ENCODE data around the gene MME. TPM values are rescaled to one million over a fixed set of nuclear protein-coding genes. Genes with fewer than 3 reads are reported as not detected.

MME gene
- total RNA-seq, 1 experiment from 2014 or later = 23.9 TPM

DNA sequence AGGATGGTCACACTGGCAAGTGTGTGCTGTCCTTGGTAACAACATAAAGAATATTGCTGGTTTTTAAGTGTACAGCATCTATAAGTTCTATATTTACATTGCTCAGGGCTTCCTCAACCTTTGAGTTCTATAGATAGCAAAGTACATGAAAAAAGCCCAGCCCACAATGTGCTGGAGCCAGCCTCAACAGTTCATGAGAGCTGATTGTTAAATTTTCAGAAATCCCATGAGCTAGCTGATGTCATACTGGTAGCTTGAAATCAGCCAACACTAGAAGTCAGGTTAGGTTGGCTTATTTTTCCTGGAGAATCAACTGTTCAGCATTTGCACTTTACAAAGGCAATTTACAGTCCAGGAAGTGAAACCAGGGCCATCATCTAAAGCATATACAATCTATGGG is 110.6 kb downstream of the MME start:
- H3K27ac Mint-ChIP-seq = no peak overlapping the region
- TF ChIP-seq OVOL2 (CRISPR knock-in tag; IDR thresholded peaks at IDR 0.05; ENCODE audit: borderline replicate concordance) (no peak), IRF2 (CRISPR knock-in tag; IDR thresholded peaks at IDR 0.05; ENCODE audit: borderline replicate concordance, low read depth) (no peak), ZNF138 (CRISPR knock-in tag; conservative IDR thresholded peaks at IDR 0.05) (no peak), SMAD3 (CRISPR knock-in tag; IDR thresholded peaks at IDR 0.05; ENCODE audit: borderline replicate concordance) (no peak), NFE2L1 (CRISPR knock-in tag; IDR thresholded peaks at IDR 0.05) (no peak), GRHL2 (CRISPR knock-in tag; IDR thresholded peaks at IDR 0.05; ENCODE audit: insufficient replicate concordance, severe bottlenecking) (no peak), TEAD4 (CRISPR knock-in tag; IDR thresholded peaks at IDR 0.05) (no peak), EMX1 (CRISPR knock-in tag; IDR thresholded peaks at IDR 0.05) (no peak)
- TF ChIP-seq, protein P1, sequence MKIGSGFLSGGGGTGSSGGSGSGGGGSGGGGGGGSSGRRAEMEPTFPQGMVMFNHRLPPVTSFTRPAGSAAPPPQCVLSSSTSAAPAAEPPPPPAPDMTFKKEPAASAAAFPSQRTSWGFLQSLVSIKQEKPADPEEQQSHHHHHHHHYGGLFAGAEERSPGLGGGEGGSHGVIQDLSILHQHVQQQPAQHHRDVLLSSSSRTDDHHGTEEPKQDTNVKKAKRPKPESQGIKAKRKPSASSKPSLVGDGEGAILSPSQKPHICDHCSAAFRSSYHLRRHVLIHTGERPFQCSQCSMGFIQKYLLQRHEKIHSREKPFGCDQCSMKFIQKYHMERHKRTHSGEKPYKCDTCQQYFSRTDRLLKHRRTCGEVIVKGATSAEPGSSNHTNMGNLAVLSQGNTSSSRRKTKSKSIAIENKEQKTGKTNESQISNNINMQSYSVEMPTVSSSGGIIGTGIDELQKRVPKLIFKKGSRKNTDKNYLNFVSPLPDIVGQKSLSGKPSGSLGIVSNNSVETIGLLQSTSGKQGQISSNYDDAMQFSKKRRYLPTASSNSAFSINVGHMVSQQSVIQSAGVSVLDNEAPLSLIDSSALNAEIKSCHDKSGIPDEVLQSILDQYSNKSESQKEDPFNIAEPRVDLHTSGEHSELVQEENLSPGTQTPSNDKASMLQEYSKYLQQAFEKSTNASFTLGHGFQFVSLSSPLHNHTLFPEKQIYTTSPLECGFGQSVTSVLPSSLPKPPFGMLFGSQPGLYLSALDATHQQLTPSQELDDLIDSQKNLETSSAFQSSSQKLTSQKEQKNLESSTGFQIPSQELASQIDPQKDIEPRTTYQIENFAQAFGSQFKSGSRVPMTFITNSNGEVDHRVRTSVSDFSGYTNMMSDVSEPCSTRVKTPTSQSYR (CRISPR knock-in tag; IDR thresholded peaks at IDR 0.05) = no peak
- TF ChIP-seq, protein P2, sequence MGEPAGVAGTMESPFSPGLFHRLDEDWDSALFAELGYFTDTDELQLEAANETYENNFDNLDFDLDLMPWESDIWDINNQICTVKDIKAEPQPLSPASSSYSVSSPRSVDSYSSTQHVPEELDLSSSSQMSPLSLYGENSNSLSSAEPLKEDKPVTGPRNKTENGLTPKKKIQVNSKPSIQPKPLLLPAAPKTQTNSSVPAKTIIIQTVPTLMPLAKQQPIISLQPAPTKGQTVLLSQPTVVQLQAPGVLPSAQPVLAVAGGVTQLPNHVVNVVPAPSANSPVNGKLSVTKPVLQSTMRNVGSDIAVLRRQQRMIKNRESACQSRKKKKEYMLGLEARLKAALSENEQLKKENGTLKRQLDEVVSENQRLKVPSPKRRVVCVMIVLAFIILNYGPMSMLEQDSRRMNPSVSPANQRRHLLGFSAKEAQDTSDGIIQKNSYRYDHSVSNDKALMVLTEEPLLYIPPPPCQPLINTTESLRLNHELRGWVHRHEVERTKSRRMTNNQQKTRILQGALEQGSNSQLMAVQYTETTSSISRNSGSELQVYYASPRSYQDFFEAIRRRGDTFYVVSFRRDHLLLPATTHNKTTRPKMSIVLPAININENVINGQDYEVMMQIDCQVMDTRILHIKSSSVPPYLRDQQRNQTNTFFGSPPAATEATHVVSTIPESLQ (CRISPR knock-in tag; IDR thresholded peaks at IDR 0.05) = no peak
- peaks cover 5% of the 10 kb centered on the region for H3K4me1 Mint-ChIP-seq
- no peak overlapping the region for H3K4me3 Mint-ChIP-seq
- H3K9me3 Mint-ChIP-seq = no peaks in the 10 kb centered on the region
- ATAC-seq = no peak
- no peak for DNase-seq (ENCODE audit: low spot score)
- H3K27me3 Mint-ChIP-seq (ENCODE audit: low read depth) = no peaks in the 10 kb centered on the region
- POLR2A ChIA-PET = no interaction called here
- CTCF ChIA-PET = no interaction called here
- H3K36me3 Mint-ChIP-seq = no peaks in the 10 kb centered on the region

DNA sequence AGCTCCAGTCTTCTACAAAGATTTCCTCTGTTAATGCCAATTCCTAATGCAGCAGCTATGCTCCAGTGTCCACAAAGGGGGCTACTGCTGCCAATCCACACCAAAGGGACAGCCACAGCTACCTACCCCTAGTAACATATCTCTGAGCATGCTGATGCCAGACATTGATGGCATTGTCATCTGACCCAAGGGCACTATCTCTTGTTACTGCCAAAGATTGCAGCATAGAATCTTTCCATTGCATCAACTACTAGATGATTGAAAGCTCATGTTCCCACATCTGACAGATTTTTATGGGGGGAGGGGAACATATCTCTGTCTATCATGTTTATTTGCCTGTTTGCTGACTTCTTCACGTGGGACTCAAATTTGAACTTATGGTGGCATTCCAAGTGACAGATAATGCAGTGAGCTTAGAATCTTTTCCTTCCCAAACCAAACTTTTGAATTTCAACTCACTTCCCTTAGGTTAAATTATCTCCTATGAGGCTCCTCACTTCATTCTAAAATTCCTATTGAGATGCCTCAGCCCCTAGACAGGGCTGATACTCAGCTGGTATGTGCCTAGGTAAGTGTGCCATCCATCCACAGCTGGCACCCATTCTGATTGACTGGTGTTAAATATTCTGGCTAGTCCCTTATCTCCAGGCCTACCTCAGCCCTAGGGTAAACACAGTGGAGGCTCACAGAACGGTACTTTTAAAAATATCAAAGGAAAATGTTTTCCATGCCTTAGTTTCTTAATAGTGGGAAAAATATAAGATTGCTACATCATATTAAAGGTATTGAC is 113.0 kb downstream of the MME start:
- TF ChIP-seq TCF7 (CRISPR knock-in tag; IDR thresholded peaks at IDR 0.05; ENCODE audit: low read depth) (no peak), NFYB (CRISPR knock-in tag; conservative IDR thresholded peaks at IDR 0.05; ENCODE audit: low read depth) (no peak), PRRX2 (CRISPR knock-in tag; IDR thresholded peaks at IDR 0.05) (no peak), NR1H2 (CRISPR knock-in tag; IDR thresholded peaks at IDR 0.05) (no peak)
- ChIA-PET CTCF (no interaction called here), POLR2A (no interaction called here)
- no peaks in the 10 kb centered on the region for H3K36me3 Mint-ChIP-seq
- H3K9me3 Mint-ChIP-seq = no peaks in the 10 kb centered on the region
- no peak overlapping the region for H3K27ac Mint-ChIP-seq
- ATAC-seq (no peak), DNase-seq (ENCODE audit: low spot score) (no peak)
- no peaks in the 10 kb centered on the region for H3K27me3 Mint-ChIP-seq (ENCODE audit: low read depth)
- no peaks in the 10 kb centered on the region for H3K4me1 Mint-ChIP-seq
- no peak overlapping the region for H3K4me3 Mint-ChIP-seq

DNA sequence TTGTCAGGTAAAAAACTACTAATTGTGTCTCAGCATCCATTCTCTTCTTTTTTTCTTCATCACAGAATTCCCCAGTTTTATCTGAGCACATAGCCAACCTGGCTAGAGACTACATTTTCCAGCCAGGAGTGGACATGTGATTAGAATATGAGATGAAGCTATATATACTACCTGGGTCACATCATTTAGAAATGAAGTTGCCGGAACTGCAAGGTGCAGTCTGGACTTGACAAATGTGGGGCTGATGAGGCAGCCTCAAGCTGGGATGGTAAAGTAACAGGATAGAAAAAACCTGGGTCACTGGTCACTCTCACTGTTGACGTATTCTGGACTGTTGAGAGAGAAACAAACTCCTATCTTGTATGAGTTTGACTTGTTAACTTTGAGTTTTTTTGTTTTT is 113.7 kb downstream of the MME start:
- CTCF ChIA-PET = no interaction called here
- Mint-ChIP-seq H3K27me3 (ENCODE audit: low read depth) (no peaks in the 10 kb centered on the region), H3K4me1 (no peaks in the 10 kb centered on the region), H3K4me3 (no peak overlapping the region), H3K9me3 (no peaks in the 10 kb centered on the region), H3K27ac (no peak overlapping the region), H3K36me3 (no peaks in the 10 kb centered on the region)
- no peak for DNase-seq (ENCODE audit: low spot score)
- TF ChIP-seq ZNF263 (CRISPR knock-in tag; IDR thresholded peaks at IDR 0.05; ENCODE audit: low read depth) = no peak
- no peak for TF ChIP-seq JUN (CRISPR knock-in tag; IDR thresholded peaks at IDR 0.05)
- no peak for TF ChIP-seq ZNF121 (CRISPR knock-in tag; IDR thresholded peaks at IDR 0.05)
- TF ChIP-seq TEAD1 (CRISPR knock-in tag; IDR thresholded peaks at IDR 0.05) = no peak
- TF ChIP-seq EMX1 (CRISPR knock-in tag; IDR thresholded peaks at IDR 0.05) = no peak
- TF ChIP-seq, protein P3, sequence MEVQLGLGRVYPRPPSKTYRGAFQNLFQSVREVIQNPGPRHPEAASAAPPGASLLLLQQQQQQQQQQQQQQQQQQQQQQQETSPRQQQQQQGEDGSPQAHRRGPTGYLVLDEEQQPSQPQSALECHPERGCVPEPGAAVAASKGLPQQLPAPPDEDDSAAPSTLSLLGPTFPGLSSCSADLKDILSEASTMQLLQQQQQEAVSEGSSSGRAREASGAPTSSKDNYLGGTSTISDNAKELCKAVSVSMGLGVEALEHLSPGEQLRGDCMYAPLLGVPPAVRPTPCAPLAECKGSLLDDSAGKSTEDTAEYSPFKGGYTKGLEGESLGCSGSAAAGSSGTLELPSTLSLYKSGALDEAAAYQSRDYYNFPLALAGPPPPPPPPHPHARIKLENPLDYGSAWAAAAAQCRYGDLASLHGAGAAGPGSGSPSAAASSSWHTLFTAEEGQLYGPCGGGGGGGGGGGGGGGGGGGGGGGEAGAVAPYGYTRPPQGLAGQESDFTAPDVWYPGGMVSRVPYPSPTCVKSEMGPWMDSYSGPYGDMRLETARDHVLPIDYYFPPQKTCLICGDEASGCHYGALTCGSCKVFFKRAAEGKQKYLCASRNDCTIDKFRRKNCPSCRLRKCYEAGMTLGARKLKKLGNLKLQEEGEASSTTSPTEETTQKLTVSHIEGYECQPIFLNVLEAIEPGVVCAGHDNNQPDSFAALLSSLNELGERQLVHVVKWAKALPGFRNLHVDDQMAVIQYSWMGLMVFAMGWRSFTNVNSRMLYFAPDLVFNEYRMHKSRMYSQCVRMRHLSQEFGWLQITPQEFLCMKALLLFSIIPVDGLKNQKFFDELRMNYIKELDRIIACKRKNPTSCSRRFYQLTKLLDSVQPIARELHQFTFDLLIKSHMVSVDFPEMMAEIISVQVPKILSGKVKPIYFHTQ (CRISPR knock-in tag; IDR thresholded peaks at IDR 0.05) = no peak
- POLR2A ChIA-PET = no interaction called here
- no peak for ATAC-seq

Data from WTC11 (cell line).